GM21515 (cell line): Measurements from ENCODE around the gene ODAM.
"Not testable (repeated sequence)": the region's sequence is repeated elsewhere in the genome, so short reads cannot be mapped to it uniquely, and the experiment has no call there.

Experiments used
- ATAC-seq: cut with Tn5 transposase; IDR thresholded peaks from one replicate; pipeline ENCODE4 v1.9.1; 2021; ENCODE audit not compliant: unreplicated experiment

ODAM gene

GRCh38 chr4:70221389-70221788 lies 25.9 kb downstream of the ODAM start:
- not testable (repeated sequence) for ATAC-seq

- ATAC-seq: not testable (repeated sequence)
Observed at GRCh38 chr4:70221818-70222217, 26.3 kb downstream of the ODAM start.

DNA sequence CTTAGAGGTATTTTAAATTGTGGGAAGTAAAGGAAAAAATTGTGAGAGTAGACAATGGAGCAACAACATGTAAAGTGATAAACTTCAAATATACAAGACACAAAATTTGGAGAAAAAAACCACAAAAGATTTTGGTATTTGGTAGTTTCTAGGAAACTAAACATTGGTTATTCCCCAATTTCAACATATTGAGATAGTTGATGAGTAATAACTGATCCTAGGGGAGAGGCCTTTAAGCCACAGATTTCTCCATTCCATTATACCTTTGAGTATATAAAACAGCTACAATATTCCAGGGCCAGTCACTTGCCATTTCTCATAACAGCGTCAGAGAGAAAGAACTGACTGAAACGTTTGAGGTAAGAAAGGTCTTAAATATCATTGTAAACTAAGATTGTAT lies 30.3 kb downstream of the ODAM start, which contains the start of gene FDCSP:
Gene FDCSP, plus strand, starts transcription at position 301 of the 400 bp plus-strand sequence. CDS start 5,071 bp downstream, outside the sequence.
- no peak for ATAC-seq

DNA sequence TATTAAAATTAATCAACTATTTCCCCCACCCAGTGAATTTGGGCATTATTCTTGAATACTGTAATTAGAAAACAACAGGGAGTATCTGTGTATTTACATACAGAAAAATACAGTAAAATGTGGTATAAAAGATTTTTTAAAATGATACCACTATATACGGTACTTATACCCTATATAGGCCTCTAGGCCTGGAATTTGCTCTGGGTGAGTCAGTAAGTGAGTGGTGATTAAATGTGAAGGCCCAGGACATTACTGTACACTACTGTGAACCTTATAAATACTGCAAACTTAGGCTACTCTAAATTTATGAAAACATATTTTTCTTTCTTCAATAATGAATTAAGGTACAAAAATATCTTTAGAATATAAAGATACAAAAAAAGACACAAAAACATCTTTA lies 40.6 kb downstream of the ODAM start:
- no peak for ATAC-seq

GRCh38 chr4:70239131-70239883 lies 43.8 kb downstream of the ODAM start:
- no peak for ATAC-seq

DNA sequence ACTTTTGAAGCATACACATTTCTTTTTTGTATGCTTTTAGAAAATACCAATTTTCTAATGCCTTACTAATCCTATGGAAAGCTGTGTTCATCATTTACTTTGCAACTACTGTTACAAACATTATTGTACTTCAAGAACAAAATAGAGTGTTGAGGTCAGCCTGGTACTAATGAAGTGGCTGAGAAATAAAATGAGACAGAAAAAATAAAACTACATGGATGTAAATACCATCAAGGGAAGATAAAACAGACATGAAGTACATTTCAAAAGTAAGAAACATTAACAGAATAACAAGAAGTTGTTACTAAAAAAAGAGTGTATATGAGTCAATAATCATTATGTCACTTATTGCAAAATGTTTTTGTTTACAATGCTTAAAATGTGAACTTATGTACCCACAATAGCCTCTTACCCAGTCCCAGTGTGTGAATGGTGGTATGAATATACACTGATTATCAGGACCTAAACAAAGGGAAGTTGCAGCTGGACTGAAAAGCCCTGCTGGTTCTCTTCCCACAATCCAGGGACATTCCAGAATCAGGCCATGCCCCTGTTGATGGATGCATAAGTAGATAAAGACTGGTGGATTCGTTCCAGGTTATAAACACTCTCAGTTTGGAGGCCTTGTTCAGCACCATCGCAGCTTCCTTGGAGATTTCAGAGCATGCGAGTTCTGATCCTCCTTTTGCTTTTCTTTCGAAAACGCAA lies 44.5 kb downstream of the ODAM start:
- no peak for ATAC-seq

GRCh38 chr4:70242297-70242696 lies 46.8 kb downstream of the ODAM start, which contains the start of gene CSN3:
CSN3 (plus strand) TSS chr4:70242597; CDS start chr4:70244820, 2,223 bp downstream.
- not testable (repeated sequence) for ATAC-seq

DNA sequence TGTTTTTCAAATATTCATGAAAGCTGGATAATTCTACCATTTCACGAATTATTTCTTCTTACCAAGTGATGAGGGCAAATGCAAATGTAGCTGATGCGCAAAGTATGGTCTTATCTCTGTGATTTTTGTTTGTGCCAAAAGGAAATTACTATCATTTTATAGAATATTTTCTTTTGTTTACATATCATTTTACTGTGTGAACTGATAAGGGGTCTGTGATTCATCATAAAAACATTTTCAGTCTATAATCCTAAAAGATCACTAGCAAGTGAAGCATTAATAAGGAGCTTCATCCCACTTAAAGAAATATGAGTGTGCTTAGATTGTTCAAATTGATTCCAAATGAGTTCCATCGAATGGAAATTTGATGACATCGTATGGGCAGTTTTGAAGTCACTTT lies 47.6 kb downstream of the ODAM start:
- no peak for ATAC-seq

- no peak for ATAC-seq
Observed at GRCh38 chr4:70251250-70251944, 55.9 kb downstream of the ODAM start.

- no peak for ATAC-seq
Observed at GRCh38 chr4:70251945-70252277, 56.4 kb downstream of the ODAM start.
